ENCODE measurements around the gene LSMEM2. TPM values are rescaled to one million over a fixed set of nuclear protein-coding genes. Genes with fewer than 3 reads are reported as not detected.

Gene LSMEM2
- total and polyA plus RNA-seq, 9 of the 15 experiments (the other 6 are each of a cell fraction or from before 2014, with no cell fraction given): not detected

GRCh38 chr3:50237754-50238548 is 40.9 kb upstream of the LSMEM2 start (continued):
- TF ChIP-seq, protein P1, sequence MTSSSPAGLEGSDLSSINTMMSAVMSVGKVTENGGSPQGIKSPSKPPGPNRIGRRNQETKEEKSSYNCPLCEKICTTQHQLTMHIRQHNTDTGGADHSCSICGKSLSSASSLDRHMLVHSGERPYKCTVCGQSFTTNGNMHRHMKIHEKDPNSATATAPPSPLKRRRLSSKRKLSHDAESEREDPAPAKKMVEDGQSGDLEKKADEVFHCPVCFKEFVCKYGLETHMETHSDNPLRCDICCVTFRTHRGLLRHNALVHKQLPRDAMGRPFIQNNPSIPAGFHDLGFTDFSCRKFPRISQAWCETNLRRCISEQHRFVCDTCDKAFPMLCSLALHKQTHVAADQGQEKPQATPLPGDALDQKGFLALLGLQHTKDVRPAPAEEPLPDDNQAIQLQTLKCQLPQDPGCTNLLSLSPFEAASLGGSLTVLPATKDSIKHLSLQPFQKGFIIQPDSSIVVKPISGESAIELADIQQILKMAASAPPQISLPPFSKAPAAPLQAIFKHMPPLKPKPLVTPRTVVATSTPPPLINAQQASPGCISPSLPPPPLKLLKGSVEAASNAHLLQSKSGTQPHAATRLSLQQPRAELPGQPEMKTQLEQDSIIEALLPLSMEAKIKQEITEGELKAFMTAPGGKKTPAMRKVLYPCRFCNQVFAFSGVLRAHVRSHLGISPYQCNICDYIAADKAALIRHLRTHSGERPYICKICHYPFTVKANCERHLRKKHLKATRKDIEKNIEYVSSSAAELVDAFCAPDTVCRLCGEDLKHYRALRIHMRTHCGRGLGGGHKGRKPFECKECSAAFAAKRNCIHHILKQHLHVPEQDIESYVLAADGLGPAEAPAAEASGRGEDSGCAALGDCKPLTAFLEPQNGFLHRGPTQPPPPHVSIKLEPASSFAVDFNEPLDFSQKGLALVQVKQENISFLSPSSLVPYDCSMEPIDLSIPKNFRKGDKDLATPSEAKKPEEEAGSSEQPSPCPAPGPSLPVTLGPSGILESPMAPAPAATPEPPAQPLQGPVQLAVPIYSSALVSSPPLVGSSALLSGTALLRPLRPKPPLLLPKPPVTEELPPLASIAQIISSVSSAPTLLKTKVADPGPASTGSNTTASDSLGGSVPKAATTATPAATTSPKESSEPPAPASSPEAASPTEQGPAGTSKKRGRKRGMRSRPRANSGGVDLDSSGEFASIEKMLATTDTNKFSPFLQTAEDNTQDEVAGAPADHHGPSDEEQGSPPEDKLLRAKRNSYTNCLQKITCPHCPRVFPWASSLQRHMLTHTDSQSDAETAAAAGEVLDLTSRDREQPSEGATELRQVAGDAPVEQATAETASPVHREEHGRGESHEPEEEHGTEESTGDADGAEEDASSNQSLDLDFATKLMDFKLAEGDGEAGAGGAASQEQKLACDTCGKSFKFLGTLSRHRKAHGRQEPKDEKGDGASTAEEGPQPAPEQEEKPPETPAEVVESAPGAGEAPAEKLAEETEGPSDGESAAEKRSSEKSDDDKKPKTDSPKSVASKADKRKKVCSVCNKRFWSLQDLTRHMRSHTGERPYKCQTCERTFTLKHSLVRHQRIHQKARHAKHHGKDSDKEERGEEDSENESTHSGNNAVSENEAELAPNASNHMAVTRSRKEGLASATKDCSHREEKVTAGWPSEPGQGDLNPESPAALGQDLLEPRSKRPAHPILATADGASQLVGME (CRISPR knock-in tag; IDR thresholded peaks at IDR 0.05): no peak
- TF ChIP-seq TOE1 (IDR thresholded peaks at IDR 0.05; ENCODE audit: borderline replicate concordance) (no peak), TOE1 (CRISPR knock-in tag; IDR thresholded peaks at IDR 0.05; ENCODE audit: borderline replicate concordance, low read depth) (no peak), MIER1 (IDR thresholded peaks at IDR 0.05; ENCODE audit: low read depth) (no peak), HNRNPLL (IDR thresholded peaks at IDR 0.05; ENCODE audit: low read depth, low read length, poor library complexity, severe bottlenecking) (no peak), ZNF408 (CRISPR knock-in tag; IDR thresholded peaks at IDR 0.05; ENCODE audit: low read depth) (no peak), ZNF589 (CRISPR knock-in tag; IDR thresholded peaks at IDR 0.05; ENCODE audit: low read depth) (no peak), ZNF445 (CRISPR knock-in tag; IDR thresholded peaks at IDR 0.05; ENCODE audit: low read depth) (no peak), ZNF583 (CRISPR knock-in tag; IDR thresholded peaks at IDR 0.05) (no peak), POLR2A (conservative IDR thresholded peaks at IDR 0.05) (no peak), KLF10 (CRISPR knock-in tag; IDR thresholded peaks at IDR 0.05) (no peak), TCF7L2 (IDR thresholded peaks at IDR 0.05; ENCODE audit: low read depth, low read length) (no peak), CBX2 (IDR thresholded peaks at IDR 0.05; ENCODE audit: insufficient read depth, low read length, poor library complexity, severe bottlenecking) (no peak), HDAC8 (tag; IDR thresholded peaks at IDR 0.05) (no peak), MEIS2 (IDR thresholded peaks at IDR 0.05; ENCODE audit: partially characterized antibody) (no peak), AFF1 (IDR thresholded peaks at IDR 0.05; ENCODE audit: low read depth in 1 of 2, partially characterized antibody in 2 of 2) (no peak), BRF1 (IDR thresholded peaks at IDR 0.05; ENCODE audit: borderline replicate concordance, extremely low read depth, insufficient read length) (no peak)
- TF ChIP-seq, protein P2, sequence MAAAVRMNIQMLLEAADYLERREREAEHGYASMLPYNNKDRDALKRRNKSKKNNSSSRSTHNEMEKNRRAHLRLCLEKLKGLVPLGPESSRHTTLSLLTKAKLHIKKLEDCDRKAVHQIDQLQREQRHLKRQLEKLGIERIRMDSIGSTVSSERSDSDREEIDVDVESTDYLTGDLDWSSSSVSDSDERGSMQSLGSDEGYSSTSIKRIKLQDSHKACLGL (CRISPR knock-in tag; IDR thresholded peaks at IDR 0.05; ENCODE audit: borderline replicate concordance, poor library complexity, severe bottlenecking): no peak
